GM12875 (cell line): ENCODE results near the gene GJA4.

ENCODE experiments used
- H3K4me3 ChIP-seq: one replicate; pipeline ENCODE4 v1.5.1; 2011; ENCODE audit warnings: low read depth, low read length, control low read depth
- TF ChIP-seq, protein P1 (sequence below): IDR thresholded peaks from 2 replicates; pipeline ENCODE4 v1.5.1; 2011; ENCODE audit warnings: low read depth, mild to moderate bottlenecking, control low read depth, inconsistent platforms, low read length, moderate library complexity, borderline replicate concordance; ENCODE audit not compliant: insufficient read depth

GJA4 gene

GRCh38 chr1:34784751-34785221, 8.0 kb upstream of the GJA4 start:
- TF ChIP-seq, protein P1, sequence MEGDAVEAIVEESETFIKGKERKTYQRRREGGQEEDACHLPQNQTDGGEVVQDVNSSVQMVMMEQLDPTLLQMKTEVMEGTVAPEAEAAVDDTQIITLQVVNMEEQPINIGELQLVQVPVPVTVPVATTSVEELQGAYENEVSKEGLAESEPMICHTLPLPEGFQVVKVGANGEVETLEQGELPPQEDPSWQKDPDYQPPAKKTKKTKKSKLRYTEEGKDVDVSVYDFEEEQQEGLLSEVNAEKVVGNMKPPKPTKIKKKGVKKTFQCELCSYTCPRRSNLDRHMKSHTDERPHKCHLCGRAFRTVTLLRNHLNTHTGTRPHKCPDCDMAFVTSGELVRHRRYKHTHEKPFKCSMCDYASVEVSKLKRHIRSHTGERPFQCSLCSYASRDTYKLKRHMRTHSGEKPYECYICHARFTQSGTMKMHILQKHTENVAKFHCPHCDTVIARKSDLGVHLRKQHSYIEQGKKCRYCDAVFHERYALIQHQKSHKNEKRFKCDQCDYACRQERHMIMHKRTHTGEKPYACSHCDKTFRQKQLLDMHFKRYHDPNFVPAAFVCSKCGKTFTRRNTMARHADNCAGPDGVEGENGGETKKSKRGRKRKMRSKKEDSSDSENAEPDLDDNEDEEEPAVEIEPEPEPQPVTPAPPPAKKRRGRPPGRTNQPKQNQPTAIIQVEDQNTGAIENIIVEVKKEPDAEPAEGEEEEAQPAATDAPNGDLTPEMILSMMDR, result no peak
- H3K4me3 ChIP-seq, result no peak overlapping the region

DNA sequence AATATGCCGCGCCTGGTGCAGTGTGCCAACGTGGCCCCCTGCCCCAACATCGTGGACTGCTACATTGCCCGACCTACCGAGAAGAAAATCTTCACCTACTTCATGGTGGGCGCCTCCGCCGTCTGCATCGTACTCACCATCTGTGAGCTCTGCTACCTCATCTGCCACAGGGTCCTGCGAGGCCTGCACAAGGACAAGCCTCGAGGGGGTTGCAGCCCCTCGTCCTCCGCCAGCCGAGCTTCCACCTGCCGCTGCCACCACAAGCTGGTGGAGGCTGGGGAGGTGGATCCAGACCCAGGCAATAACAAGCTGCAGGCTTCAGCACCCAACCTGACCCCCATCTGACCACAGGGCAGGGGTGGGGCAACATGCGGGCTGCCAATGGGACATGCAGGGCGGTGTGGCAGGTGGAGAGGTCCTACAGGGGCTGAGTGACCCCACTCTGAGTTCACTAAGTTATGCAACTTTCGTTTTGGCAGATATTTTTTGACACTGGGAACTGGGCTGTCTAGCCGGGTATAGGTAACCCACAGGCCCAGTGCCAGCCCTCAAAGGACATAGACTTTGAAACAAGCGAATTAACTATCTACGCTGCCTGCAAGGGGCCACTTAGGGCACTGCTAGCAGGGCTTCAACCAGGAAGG, 7.4 kb upstream of the GJA4 start:
- no peak overlapping the region for H3K4me3 ChIP-seq
- TF ChIP-seq, protein P1, result no peak

DNA sequence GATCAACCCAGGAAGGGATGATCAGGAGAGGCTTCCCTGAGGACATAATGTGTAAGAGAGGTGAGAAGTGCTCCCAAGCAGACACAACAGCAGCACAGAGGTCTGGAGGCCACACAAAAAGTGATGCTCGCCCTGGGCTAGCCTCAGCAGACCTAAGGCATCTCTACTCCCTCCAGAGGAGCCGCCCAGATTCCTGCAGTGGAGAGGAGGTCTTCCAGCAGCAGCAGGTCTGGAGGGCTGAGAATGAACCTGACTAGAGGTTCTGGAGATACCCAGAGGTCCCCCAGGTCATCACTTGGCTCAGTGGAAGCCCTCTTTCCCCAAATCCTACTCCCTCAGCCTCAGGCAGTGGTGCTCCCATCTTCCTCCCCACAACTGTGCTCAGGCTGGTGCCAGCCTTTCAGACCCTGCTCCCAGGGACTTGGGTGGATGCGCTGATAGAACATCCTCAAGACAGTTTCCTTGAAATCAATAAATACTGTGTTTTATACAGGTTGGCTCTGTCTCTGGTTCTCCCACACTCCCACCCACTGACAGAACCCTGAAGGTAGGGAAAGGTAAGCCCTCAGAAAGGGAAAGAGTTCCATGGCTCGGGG, 6.8 kb upstream of the GJA4 start:
- no peak overlapping the region for H3K4me3 ChIP-seq
- TF ChIP-seq, protein P1, result no peak

DNA sequence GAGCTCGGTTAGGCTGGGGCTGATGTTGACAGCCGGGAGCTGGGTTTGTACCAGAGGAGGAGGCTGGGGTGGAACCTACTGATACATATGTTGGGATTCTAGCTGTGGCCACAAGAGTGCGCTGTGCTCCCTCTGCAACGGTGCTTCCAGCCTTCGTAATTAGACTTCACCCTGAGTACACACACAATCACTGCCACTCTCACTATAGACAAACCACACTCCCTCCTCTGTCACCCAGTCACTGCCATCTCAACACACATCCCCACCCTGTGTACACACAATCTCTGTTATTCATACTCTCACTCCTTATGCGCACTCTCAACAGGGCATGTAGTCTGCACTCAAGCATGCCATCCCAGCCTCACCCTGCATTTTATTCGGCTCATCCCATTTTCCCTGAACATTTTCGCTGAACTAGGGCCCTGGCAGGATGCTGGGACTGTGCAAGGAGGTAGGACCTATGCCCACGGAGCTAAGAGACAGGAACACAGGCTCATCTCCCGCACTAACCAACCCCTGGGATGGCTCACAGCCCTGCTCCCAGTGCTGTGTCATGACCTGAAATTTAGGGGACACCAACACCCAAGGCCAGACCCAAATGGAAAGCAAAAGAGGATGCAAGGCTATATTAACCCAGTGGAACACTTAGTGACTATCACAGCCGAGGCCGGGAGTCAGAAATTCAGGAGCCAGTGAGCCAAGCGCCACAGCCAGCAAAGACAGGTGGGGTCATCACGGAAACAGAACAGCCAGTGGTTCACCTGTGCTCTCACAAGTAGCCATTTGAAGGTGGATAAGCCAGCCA, 6.1 kb upstream of the GJA4 start:
- TF ChIP-seq, protein P1, result peak; percentile 87

DNA sequence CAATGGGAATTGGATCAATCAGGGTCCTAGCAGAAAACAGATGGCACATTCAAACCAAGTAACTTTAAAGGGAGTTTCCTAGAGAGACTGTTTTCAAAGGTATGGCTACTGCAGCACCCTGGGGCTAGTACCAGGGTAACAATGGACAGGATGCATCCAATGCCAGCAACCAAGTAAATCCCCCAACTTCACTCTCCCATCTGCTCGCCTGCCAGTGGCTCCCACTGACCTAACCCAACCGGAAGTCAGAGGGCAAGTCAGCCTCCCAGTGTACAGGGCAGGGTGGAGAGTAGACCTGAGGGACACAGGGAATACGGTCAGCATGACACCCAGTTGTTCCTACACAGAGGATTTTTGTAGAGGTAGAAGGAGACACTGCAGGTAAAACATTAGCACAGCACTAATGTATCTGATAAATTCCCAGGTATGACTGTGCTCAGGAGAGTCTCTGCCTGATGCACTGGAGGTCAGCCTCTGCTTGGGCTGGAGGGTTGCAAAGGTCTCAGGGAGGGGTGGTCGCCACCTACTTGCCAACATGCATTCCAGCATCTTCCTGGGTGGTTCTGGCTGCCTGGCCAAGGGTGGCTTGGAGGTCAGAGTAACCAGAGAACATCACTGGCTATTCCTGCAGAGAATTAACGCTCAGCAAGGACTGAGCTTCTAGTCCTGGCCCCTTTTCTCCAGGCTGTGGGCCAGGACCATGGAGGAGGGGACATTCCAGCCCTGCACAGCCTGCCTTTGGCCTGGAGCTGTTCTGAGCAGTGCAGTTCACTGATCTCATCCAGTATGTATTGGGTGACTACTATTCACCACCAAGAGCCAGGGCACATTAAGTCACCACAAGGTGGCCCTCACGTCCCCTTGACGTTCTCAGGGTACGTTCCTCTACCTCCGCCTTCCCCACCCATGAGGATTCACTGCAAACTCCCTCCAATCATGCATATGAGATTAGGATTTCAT, 5.1 kb upstream of the GJA4 start:
- no peak overlapping the region for H3K4me3 ChIP-seq
- TF ChIP-seq, protein P1, result peak; percentile 36; the same call in 1 of the 2 replicates

More for the DNA sequence above, 6.1 kb upstream of the GJA4 start:
- H3K4me3 ChIP-seq, result no peak overlapping the region

- TF ChIP-seq, protein P1, result no peak
- H3K4me3 ChIP-seq, result no peak overlapping the region
Observed at GRCh38 chr1:34790985-34791384, 1.8 kb upstream of the GJA4 start.
